T-cell (primary cell): ENCODE data around the gene KCTD16. TPM values are rescaled to one million over a fixed set of nuclear protein-coding genes. Genes with fewer than 3 reads are reported as not detected.

Experiments used
- ATAC-seq, 4 experiments: fragments of 200-7000 bp in 3 of 4; fragments of 150-1000 bp in 1 of 4; cut with Tn5 transposase; replicated peaks in 1 of 4; 1 replicate in 3 of 4; 2 replicates in 1 of 4; pipeline ENCODE4 v1.10.0; 2021; ENCODE audit warnings: moderate library complexity in 3 of 4, mild to moderate bottlenecking in 2 of 4, moderate number of reproducible peaks in 1 of 4
- CTCF ChIA-PET, 2 donors: fragments of 300-600 bp; sonication (Branson Sonifier 250); formaldehyde crosslinking; loops; one replicate each; lab custom pipeline; 2022; ENCODE audit warnings: antibody characterized with exemption in 2 of 2; lab: Charles Lee
- POLR2A ChIA-PET, 2 donors: fragments of 300-600 bp; sonication (Branson Sonifier 250); formaldehyde crosslinking; loops; one replicate each; lab custom pipeline; 2022; ENCODE audit warnings: antibody characterized with exemption in 2 of 2; lab: Charles Lee
- DNase-seq, 35 experiments: peaks; one replicate each; pipeline versions ENCODE4 v3.0.0 to v3.0.0-alpha.2; 2013 to 2023
- H3K27ac ChIP-seq: one replicate; pipeline ENCODE4 v1.5.1; 2013; ENCODE audit warnings: low read length
- H3K27me3 ChIP-seq, 2 experiments: replicated peaks in 1 of 2; 1 replicate in 1 of 2; 2 replicates in 1 of 2; pipeline versions ENCODE4 v1.6.1 to v1.7.0; 2013; ENCODE audit warnings: low read length in 1 of 2, mixed read lengths in 1 of 2; ENCODE audit not compliant: control insufficient read depth in 2 of 2, insufficient read depth in 2 of 2; ENCODE audit errors: extremely low read depth in 1 of 2
- H3K36me3 ChIP-seq, 2 donors: 1 replicate in 1 of 2; 2 replicates in 1 of 2; pipeline versions ENCODE4 v1.6.1 to v1.7.0; 2013; ENCODE audit warnings: low read length in 1 of 2; ENCODE audit not compliant: control insufficient read depth in 2 of 2, insufficient read depth in 1 of 2; ENCODE audit errors: extremely low read depth in 1 of 2
- H3K4me1 ChIP-seq, 2 experiments: 1 replicate in 1 of 2; 2 replicates in 1 of 2; pipeline versions ENCODE4 v1.6.1 to v1.7.0; 2013; ENCODE audit warnings: low read length in 2 of 2, mixed read lengths in 1 of 2; ENCODE audit not compliant: insufficient read depth in 2 of 2, control insufficient read depth in 1 of 2; ENCODE audit errors: extremely low read depth in 1 of 2
- H3K4me3 ChIP-seq, 2 donors: 1 replicate in 1 of 2; 2 replicates in 1 of 2; pipeline versions ENCODE4 v1.5.1 to v1.7.0; 2013; ENCODE audit warnings: mild to moderate bottlenecking in 2 of 2, low read length in 1 of 2, moderate library complexity in 1 of 2; ENCODE audit not compliant: control insufficient read depth in 1 of 2; ENCODE audit errors: extremely low read depth in 1 of 2
- H3K9me3 ChIP-seq: 2 replicates; pipeline ENCODE4 v1.7.0; 2013
- H3K27ac Mint-ChIP-seq, 2 donors: one replicate each; pipeline ENCODE4 v1.8.0; 2020 to 2021; ENCODE audit warnings: mild to moderate bottlenecking in 2 of 2, mixed read lengths in 2 of 2
- H3K27me3 Mint-ChIP-seq, 2 donors: one replicate each; pipeline ENCODE4 v1.8.0; 2021 to 2022; ENCODE audit warnings: mixed read lengths in 2 of 2
- H3K36me3 Mint-ChIP-seq: one replicate; pipeline ENCODE4 v1.8.0; 2021; ENCODE audit warnings: mixed read lengths
- H3K4me1 Mint-ChIP-seq, 3 donors: one replicate each; pipeline ENCODE4 v1.8.0; 2020 to 2022; ENCODE audit warnings: mixed read lengths in 3 of 3, mild to moderate bottlenecking in 1 of 3
- H3K4me3 Mint-ChIP-seq, 3 donors: one replicate each; pipeline ENCODE4 v1.8.0; 2020 to 2022; ENCODE audit warnings: mild to moderate bottlenecking in 3 of 3, mixed read lengths in 3 of 3, moderate library complexity in 3 of 3
- H3K9me3 Mint-ChIP-seq, 3 donors: one replicate each; pipeline ENCODE4 v1.8.0; 2020 to 2022; ENCODE audit warnings: mixed read lengths in 3 of 3
- WGBS: methylation state at CpG from one replicate; pipeline ENCODE4 v1.1.5; 2013; ENCODE audit warnings: missing lambda C conversion rate; ENCODE audit not compliant: insufficient coverage; 5-methylcytosine and 5-hydroxymethylcytosine counted together
- total RNA-seq, 35 experiments: library from RNA in 6 of 35; stranded (reverse) in 6 of 35; fragments of 120-200 nt in 1 of 35; gene quantifications; one replicate each; pipeline versions ENCODE4 v1.2.1 to v1.2.4 and lab custom pipeline; 2013 to 2026

The KCTD16 gene
- total RNA-seq, 5 donors from 2014 or later (not counting 1 experiment from before 2014, with no cell fraction given): 0.03 to 0.20 (median 0.10) TPM; not detected in 1

- POLR2A ChIA-PET: interaction anchor here in 1 of 2 donors (0.7 kb wide), 1 partner anchor 446 kb away, joined by 4 read pairs; no protein-coding TSS in a partner anchor
- ATAC-seq (no peak), DNase-seq (no peak)
- Mint-ChIP-seq H3K4me1 (no peaks in the 10 kb centered on the region), H3K27ac (no peak overlapping the region), H3K36me3 (no peaks in the 10 kb centered on the region), H3K27me3 (peaks cover 7 to 8% of the 10 kb centered on the region in 2 donors), H3K9me3 (peaks cover 6 to 10% (median 8%) of the 10 kb centered on the region in 3 donors), H3K4me3 (no peak overlapping the region)
- no peaks in the 10 kb centered on the region for H3K9me3 ChIP-seq
- no peaks in the 10 kb centered on the region for H3K27me3 ChIP-seq
- H3K27ac ChIP-seq: no peak overlapping the region
- CTCF ChIA-PET: no interaction called here
- WGBS: no CpG with 5 or more reads among the region's 2 CpGs
- H3K4me1 ChIP-seq: no peaks in the 10 kb centered on the region
- no peaks in the 10 kb centered on the region for H3K36me3 ChIP-seq
- no peak overlapping the region for H3K4me3 ChIP-seq
Observed at GRCh38 chr5:144273232-144274027, 102.8 kb downstream of the KCTD16 start.

DNA sequence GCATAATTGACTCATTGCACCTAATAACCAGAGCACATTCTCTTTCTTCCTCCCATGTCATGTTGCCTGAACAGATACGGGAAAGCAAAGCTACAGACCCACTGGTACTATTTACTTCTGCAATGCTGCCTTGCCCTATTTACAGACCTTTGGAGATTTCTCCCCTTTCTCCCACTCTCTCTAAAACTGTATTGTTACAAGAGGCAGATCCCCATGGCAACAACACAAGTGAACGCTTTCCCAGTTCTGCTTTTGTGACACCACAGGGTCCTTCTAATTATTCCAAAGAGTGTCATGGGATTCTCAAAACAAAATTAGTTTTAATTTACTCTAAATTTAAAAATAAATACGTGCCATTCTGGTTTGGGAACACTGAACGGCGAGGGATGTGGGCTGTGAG is 104.7 kb downstream of the KCTD16 start:
- ChIA-PET POLR2A (no interaction called here), CTCF (no interaction called here)
- Mint-ChIP-seq H3K27ac (no peak overlapping the region), H3K27me3 (peaks cover 0 to under 1% of the 10 kb centered on the region in 2 donors), H3K9me3 (no peaks in the 10 kb centered on the region), H3K4me3 (no peak overlapping the region), H3K4me1 (no peaks in the 10 kb centered on the region), H3K36me3 (no peaks in the 10 kb centered on the region)
- no peak overlapping the region for H3K4me3 ChIP-seq
- no peaks in the 10 kb centered on the region for H3K9me3 ChIP-seq
- no peaks in the 10 kb centered on the region for H3K4me1 ChIP-seq
- no peaks in the 10 kb centered on the region for H3K27me3 ChIP-seq
- ATAC-seq (no peak), DNase-seq (no peak)
- no peaks in the 10 kb centered on the region for H3K36me3 ChIP-seq
- 86% methylated on average over 4 of the region's 5 CpGs for WGBS
- no peak overlapping the region for H3K27ac ChIP-seq

DNA sequence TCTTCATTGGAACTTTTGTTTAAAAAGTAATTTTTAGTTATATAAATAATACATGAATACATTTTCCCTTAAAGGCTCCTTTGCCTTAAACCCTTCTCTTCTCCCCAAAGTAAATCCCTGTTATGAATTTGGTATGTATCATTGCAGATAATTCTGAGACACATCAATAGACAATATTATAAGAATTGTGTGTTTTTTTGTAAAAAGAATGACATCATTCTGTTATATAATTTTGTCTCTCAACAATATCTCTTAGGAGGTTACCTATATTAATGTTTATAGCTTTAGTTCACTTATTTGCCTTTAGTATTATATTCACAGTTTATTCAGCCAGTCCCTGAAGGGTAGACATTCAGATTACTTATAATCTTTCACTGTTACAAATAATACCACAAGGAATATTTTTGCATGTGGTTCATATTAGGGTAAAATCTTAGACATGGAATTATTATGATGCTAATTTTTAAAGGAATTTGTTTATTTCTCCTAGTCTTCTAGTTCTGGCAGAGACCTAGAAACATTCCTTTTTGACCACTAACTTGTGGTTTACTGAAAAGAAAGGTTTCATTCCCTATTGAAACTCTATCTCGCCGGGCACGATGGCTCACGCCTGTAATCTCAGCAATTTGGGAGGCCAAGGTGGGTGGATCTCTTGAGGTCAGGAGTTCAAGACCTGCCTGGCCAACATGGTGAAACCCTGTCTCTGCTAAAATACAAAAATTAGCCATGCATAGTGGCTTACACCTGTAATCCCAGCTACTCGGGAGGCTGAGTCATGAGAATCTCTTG is 105.6 kb downstream of the KCTD16 start:
- no peak overlapping the region for H3K27ac Mint-ChIP-seq
- Histone ChIP-seq H3K27me3 (no peaks in the 10 kb centered on the region), H3K9me3 (no peaks in the 10 kb centered on the region), H3K4me3 (no peak overlapping the region), H3K4me1 (no peaks in the 10 kb centered on the region), H3K27ac (no peak overlapping the region), H3K36me3 (no peaks in the 10 kb centered on the region)
- ChIA-PET CTCF (no interaction called here), POLR2A (no interaction called here)
- H3K4me1 Mint-ChIP-seq: no peaks in the 10 kb centered on the region
- peaks cover 1 to 5% of the 10 kb centered on the region in 2 donors for H3K27me3 Mint-ChIP-seq
- H3K4me3 Mint-ChIP-seq: no peak overlapping the region
- no peak for DNase-seq
- H3K9me3 Mint-ChIP-seq: no peaks in the 10 kb centered on the region
- no peak for ATAC-seq
- WGBS: 67% methylated on average over 1 of the region's 5 CpGs
- H3K36me3 Mint-ChIP-seq: no peaks in the 10 kb centered on the region

- Histone ChIP-seq H3K9me3 (no peaks in the 10 kb centered on the region), H3K36me3 (no peaks in the 10 kb centered on the region), H3K27ac (no peak overlapping the region), H3K27me3 (no peaks in the 10 kb centered on the region), H3K4me1 (no peaks in the 10 kb centered on the region), H3K4me3 (no peak overlapping the region)
- WGBS: no CpG with 5 or more reads among the region's 1 CpG
- POLR2A ChIA-PET: no interaction called here
- no peak for DNase-seq
- Mint-ChIP-seq H3K36me3 (no peaks in the 10 kb centered on the region), H3K27me3 (peaks cover 1 to 9% of the 10 kb centered on the region in 2 donors), H3K4me3 (no peak overlapping the region), H3K9me3 (no peaks in the 10 kb centered on the region), H3K27ac (no peak overlapping the region), H3K4me1 (no peaks in the 10 kb centered on the region)
- CTCF ChIA-PET: no interaction called here
- ATAC-seq: no peak
Observed at GRCh38 chr5:144281784-144282183, 111.1 kb downstream of the KCTD16 start.

DNA sequence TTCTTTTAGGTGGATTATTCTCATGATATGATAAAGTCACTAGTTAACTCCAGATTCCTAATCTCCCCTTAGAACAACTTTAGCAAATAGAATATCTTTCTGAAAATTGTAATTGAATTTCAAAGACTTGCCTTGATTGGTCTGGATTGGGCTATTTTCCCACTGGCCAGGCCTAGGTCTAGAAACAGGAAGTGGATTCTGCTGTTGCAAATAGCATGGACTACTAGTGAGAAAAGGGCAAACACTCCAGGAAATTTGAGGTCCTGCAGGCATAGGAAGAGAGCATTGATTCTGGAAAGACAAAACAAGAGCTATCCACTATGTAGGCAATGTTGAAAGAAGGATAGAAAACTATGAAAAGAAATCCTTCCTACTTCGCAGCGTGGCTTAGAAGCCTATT is 113.4 kb downstream of the KCTD16 start:
- Histone ChIP-seq H3K27me3 (no peaks in the 10 kb centered on the region), H3K9me3 (no peaks in the 10 kb centered on the region), H3K36me3 (no peaks in the 10 kb centered on the region), H3K4me3 (no peak overlapping the region), H3K27ac (no peak overlapping the region), H3K4me1 (no peaks in the 10 kb centered on the region)
- ATAC-seq (no peak), DNase-seq (no peak)
- CTCF ChIA-PET: no interaction called here
- POLR2A ChIA-PET: no interaction called here
- Mint-ChIP-seq H3K4me3 (no peak overlapping the region), H3K36me3 (no peaks in the 10 kb centered on the region), H3K9me3 (no peaks in the 10 kb centered on the region), H3K27me3 (peaks cover 1 to 9% of the 10 kb centered on the region in 2 donors), H3K4me1 (no peaks in the 10 kb centered on the region), H3K27ac (no peak overlapping the region)
- no CpG with 5 or more reads among the region's 2 CpGs for WGBS

DNA sequence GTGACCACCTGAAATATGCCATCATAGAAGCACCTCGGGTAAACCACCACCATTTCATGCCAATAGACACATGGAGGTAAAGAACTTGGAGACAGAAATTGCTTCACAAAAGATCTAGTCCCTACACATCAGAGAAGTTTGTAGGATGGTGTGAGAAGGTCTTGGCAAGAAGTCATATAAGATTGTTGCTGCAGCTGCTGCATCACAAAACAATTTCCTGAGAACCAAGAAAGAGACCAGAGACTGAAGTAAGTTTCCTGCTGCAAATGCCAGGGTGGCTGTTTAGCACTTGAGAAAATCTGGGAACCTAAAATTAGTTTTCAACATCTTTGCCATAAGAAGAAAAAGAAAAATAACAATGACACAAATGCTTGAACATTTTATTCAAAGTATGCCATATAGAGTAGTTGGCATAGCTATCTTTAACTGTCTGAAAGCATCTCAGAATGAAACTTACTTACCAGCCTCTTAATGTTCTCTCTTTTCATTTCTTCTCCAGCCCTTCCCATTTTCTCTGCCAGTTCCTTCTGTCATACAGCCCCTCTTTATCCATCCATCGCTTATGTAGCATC is 114.3 kb downstream of the KCTD16 start:
- WGBS: no CpG with 5 or more reads among the region's 2 CpGs

More for the DNA sequence above, 114.3 kb downstream of the KCTD16 start:
- no peak for DNase-seq
- ChIA-PET POLR2A (no interaction called here), CTCF (no interaction called here)
- Mint-ChIP-seq H3K4me3 (no peak overlapping the region), H3K36me3 (no peaks in the 10 kb centered on the region), H3K27ac (no peak overlapping the region), H3K27me3 (peaks cover 1 to 9% of the 10 kb centered on the region in 2 donors), H3K4me1 (no peaks in the 10 kb centered on the region), H3K9me3 (no peaks in the 10 kb centered on the region)
- H3K36me3 ChIP-seq: no peaks in the 10 kb centered on the region
- H3K4me3 ChIP-seq: no peak overlapping the region
- no peaks in the 10 kb centered on the region for H3K9me3 ChIP-seq
- no peaks in the 10 kb centered on the region for H3K4me1 ChIP-seq
- no peaks in the 10 kb centered on the region for H3K27me3 ChIP-seq
- no peak overlapping the region for H3K27ac ChIP-seq
- ATAC-seq: no peak
